Measurements from ENCODE around the gene IL32. TPM values are rescaled to one million over a fixed set of nuclear protein-coding genes. Genes with fewer than 3 reads are reported as not detected.
"Not testable (repeated sequence)": the region's sequence is repeated elsewhere in the genome, so short reads cannot be mapped to it uniquely, and the experiment has no call there.

Gene IL32
- total RNA-seq, 1 donor from 2014 or later, result 4.9 TPM

DNA sequence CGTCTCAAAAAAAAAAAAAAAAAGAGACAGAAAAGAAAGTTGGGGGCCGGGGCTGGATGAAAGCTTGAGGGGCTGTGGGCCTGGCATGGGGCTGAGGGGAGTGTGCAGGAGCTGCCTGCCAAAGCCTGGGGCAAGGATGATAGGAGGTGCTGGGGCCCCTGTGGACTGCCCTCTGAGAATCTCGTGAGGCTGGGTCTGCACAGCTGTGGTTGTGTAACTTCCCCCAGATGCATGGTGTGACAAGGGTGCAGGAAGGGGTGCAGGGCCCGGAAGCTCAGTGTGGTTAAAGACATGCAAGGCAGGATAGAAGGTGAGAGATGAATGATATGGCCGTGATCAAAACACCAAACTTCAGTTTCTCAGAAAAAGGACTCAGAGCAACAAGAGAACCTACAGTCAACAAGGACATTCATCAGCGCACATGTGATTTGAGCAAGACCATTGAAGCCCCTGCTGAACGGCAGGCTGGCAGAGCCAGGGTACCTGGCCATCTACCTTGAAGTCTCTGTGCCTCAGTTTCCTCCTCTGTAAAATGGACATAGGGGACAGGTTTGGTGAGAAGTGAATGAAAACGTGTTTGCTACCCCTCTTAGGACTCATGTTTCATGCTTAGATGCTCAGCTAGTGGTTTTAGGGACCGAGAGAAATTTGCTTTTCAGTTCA, 9.6 kb downstream of the IL32 start:
- peaks cover 4% of the 10 kb centered on the region for H3K4me1 Mint-ChIP-seq
- no peak for DNase-seq (ENCODE audit: low spot score in 2 of 2, unreplicated experiment in 2 of 2)
- H3K27me3 Mint-ChIP-seq (ENCODE audit: low read depth), result peaks cover 30% of the 10 kb centered on the region
- no peak overlapping the region for H3K27ac Mint-ChIP-seq
- H3K9me3 Mint-ChIP-seq, result no peaks in the 10 kb centered on the region
- TF ChIP-seq, protein P1, sequence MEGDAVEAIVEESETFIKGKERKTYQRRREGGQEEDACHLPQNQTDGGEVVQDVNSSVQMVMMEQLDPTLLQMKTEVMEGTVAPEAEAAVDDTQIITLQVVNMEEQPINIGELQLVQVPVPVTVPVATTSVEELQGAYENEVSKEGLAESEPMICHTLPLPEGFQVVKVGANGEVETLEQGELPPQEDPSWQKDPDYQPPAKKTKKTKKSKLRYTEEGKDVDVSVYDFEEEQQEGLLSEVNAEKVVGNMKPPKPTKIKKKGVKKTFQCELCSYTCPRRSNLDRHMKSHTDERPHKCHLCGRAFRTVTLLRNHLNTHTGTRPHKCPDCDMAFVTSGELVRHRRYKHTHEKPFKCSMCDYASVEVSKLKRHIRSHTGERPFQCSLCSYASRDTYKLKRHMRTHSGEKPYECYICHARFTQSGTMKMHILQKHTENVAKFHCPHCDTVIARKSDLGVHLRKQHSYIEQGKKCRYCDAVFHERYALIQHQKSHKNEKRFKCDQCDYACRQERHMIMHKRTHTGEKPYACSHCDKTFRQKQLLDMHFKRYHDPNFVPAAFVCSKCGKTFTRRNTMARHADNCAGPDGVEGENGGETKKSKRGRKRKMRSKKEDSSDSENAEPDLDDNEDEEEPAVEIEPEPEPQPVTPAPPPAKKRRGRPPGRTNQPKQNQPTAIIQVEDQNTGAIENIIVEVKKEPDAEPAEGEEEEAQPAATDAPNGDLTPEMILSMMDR (IDR thresholded peaks at IDR 0.05; ENCODE audit: unreplicated experiment), result no peak
- no peak overlapping the region for H3K4me3 Mint-ChIP-seq
- H3K36me3 Mint-ChIP-seq, result no peaks in the 10 kb centered on the region

GRCh38 chr16:3075523-3075915, 10.1 kb downstream of the IL32 start:
- Mint-ChIP-seq H3K36me3 (no peaks in the 10 kb centered on the region), H3K9me3 (no peaks in the 10 kb centered on the region), H3K27me3 (ENCODE audit: low read depth) (peaks cover 33% of the 10 kb centered on the region), H3K4me1 (peaks cover 4% of the 10 kb centered on the region), H3K27ac (no peak overlapping the region), H3K4me3 (no peak overlapping the region)
- DNase-seq (ENCODE audit: low spot score in 2 of 2, unreplicated experiment in 2 of 2), result no peak
- TF ChIP-seq, protein P1 (IDR thresholded peaks at IDR 0.05; ENCODE audit: unreplicated experiment), result no peak

DNA sequence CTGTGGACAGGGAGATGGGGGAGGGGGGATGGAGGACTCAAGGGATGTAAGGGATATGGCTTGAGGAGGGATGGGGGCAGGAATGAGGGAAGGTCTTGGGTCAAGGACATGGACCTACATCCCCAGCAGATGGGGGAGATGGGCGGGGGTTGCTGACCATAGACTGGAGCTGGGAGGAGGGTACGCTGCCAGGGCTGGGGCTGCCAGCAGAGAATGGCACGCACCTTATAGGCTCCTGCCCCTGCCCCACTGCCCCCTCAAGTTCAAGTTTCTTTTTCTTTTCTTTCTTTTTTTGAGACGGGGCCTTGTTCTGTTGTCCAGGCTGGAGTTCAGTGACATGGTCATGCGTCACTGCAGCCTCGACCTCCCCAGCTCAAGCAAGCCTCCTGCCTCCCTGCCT, 10.5 kb downstream of the IL32 start:
- DNase-seq (ENCODE audit: low spot score in 2 of 2, unreplicated experiment in 2 of 2); H3K4me1 Mint-ChIP-seq; H3K9me3 Mint-ChIP-seq; H3K27ac Mint-ChIP-seq; H3K36me3 Mint-ChIP-seq; H3K4me3 Mint-ChIP-seq: not testable (repeated sequence)
- H3K27me3 Mint-ChIP-seq (ENCODE audit: low read depth), result peaks cover 36% of the 10 kb centered on the region

DNA sequence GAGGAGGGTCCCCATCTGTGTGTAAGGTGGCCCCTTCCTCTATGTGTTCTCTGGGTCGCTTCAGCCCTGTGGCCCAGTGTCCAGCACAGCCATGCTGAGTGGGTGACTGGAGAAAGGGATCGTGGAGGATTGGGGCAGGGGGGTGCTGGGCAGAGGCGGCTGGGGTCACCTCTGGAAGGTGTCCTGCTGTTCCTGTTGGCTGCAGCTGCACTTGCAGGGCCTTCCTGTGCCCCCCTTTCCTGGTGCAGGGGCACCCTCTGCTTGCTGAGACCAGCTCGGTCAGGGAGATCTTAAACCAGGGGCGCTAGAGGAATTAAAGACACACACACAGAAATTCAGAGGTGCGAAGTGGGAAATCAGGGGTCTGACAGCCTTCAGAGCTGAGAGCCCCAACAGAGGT, 11.1 kb downstream of the IL32 start:
- no peak overlapping the region for H3K27ac Mint-ChIP-seq

DNA sequence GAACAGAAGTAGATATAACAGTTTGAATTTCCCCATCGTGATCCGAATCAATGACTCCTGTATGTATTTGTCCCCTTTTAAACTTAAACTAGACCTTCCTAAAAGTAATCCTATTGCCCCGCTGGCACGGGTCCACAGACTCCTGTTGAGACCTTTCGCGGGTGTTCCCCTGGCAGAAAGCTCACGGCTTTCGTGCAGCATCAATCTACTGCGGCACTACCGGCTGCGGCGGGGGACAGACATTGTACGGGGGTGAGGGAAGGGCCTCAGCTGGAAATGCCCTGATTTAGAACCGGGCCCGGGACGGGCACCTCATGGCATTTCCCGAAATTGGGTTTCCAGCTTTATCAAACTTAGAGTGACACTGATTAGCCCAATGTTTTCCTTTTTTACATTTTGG, 14.6 kb downstream of the IL32 start:
- Mint-ChIP-seq H3K36me3 (no peaks in the 10 kb centered on the region), H3K9me3 (no peaks in the 10 kb centered on the region), H3K4me3 (no peak overlapping the region), H3K27me3 (ENCODE audit: low read depth) (peaks cover 23% of the 10 kb centered on the region), H3K27ac (no peak overlapping the region), H3K4me1 (peaks cover 4% of the 10 kb centered on the region)
- TF ChIP-seq, protein P1 (IDR thresholded peaks at IDR 0.05; ENCODE audit: unreplicated experiment), result no peak
- DNase-seq (ENCODE audit: low spot score in 2 of 2, unreplicated experiment in 2 of 2), result no peak

More for the DNA sequence above, 11.1 kb downstream of the IL32 start:
- TF ChIP-seq, protein P1 (IDR thresholded peaks at IDR 0.05; ENCODE audit: unreplicated experiment), result no peak
- H3K4me1 Mint-ChIP-seq, result peaks cover 4% of the 10 kb centered on the region
- DNase-seq (ENCODE audit: low spot score in 2 of 2, unreplicated experiment in 2 of 2), result no peak
- H3K36me3 Mint-ChIP-seq, result no peaks in the 10 kb centered on the region
- H3K27me3 Mint-ChIP-seq (ENCODE audit: low read depth), result peaks cover 40% of the 10 kb centered on the region
- H3K4me3 Mint-ChIP-seq, result no peak overlapping the region
- no peaks in the 10 kb centered on the region for H3K9me3 Mint-ChIP-seq

- not testable (repeated sequence) for H3K27ac Mint-ChIP-seq; H3K36me3 Mint-ChIP-seq; H3K9me3 Mint-ChIP-seq; H3K4me1 Mint-ChIP-seq; H3K4me3 Mint-ChIP-seq; DNase-seq (ENCODE audit: low spot score in 2 of 2, unreplicated experiment in 2 of 2)
- peaks cover 20% of the 10 kb centered on the region for H3K27me3 Mint-ChIP-seq (ENCODE audit: low read depth)
Observed at GRCh38 chr16:3081957-3082356, 16.5 kb downstream of the IL32 start.

- not testable (repeated sequence) for DNase-seq (ENCODE audit: low spot score in 2 of 2, unreplicated experiment in 2 of 2); H3K36me3 Mint-ChIP-seq; H3K27ac Mint-ChIP-seq; H3K9me3 Mint-ChIP-seq; H3K4me3 Mint-ChIP-seq
- peaks cover 12% of the 10 kb centered on the region for H3K4me1 Mint-ChIP-seq
- peaks cover 13% of the 10 kb centered on the region for H3K27me3 Mint-ChIP-seq (ENCODE audit: low read depth)
Observed at GRCh38 chr16:3083408-3083807, 18.0 kb downstream of the IL32 start.

Measured in mesothelial cell of epicardium (in vitro differentiated cells).